GM18870 (cell line): Measurements from ENCODE around the gene AOAH.

Source experiments
- ATAC-seq: cut with Tn5 transposase; IDR thresholded peaks from one replicate; pipeline ENCODE4 v1.9.1; 2021; ENCODE audit warnings: moderate library complexity; ENCODE audit not compliant: unreplicated experiment

The AOAH gene

DNA sequence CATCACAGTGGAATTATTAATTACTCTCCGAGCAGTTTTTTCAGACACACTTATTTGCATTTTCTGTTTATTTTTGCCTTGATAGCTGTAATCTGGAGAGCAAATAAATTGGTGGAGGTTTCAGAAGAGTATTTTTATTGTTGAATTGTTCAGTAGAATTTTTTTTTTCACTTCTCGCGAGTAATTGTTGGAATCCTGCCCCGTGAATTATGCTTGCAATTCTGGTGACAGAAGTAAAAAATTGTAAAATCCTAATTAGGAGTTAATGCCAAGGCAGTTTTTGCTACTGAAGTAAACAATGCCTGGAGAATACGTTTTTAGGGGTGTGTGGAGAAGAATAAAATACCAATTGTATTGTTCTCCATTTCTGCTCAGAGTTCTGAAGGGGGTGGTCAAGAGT is 88.2 kb downstream of the AOAH start:
- no peak for ATAC-seq

DNA sequence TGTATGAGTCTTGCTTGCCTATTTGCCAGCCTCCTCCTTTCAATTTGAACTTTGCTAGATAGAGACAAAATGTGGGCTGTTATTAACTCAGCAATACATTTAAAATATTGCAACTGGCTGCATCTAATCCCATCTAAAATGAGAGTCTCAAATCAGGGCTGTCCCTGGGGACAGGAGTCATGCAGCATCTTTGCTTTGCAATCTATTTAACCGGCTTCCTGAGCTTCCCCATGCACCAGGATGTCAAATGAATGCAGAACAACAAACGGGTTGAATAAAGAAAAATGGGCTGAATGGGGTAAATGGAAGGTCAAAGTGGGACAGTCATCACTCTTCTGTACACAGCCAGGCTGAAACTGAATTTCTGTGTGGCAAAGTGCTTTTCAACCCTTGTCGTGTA is 89.2 kb downstream of the AOAH start:
- ATAC-seq = no peak

- ATAC-seq = no peak
Measured at GRCh38 chr7:36633377-36633776, 90.9 kb downstream of the AOAH start.

DNA sequence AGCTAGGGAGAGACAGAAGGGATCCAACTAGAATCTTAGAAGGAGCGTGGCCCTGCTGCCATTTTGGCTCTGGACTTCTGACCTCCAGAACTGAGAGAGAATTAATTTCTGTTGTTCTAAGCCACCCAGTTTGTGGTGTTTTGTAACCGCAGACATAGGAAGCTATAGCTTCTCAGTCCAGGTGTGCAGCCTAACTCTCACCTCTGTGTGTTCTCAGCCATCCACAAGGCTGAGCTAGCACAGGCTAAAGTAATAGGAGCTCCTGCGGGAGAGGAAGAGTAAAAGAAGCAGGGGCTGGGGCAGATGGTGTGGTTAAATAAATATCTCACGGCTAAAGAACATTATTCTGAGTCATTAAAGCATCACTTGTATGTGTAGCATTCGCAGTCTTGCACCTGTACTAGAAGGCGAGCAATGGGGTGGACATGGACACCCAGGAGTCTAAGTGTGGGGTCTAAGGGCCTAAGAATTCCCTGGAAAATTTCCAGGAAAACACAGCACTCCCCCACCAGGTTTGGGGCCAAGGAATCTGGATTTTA is 94.1 kb downstream of the AOAH start:
- ATAC-seq = no peak

DNA sequence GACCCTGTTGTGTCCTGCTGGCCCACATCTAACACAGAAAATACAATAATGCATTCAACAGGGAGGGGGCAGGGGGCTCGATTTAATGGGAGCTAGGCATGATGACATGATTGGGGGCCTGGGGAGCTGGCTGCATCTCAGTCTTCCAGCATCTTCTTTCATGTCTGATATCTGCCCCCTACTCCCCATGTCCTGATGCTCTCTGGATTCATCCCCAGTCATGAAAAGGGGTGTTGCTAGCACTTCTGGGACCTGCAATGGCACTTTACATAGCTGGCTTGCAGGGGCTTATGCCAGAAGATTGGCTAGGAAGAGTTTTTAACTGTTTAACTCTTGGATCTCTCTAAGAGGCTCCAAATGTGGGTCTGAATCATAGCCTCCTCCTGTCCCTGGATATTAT is 94.9 kb downstream of the AOAH start:
- ATAC-seq = no peak

DNA sequence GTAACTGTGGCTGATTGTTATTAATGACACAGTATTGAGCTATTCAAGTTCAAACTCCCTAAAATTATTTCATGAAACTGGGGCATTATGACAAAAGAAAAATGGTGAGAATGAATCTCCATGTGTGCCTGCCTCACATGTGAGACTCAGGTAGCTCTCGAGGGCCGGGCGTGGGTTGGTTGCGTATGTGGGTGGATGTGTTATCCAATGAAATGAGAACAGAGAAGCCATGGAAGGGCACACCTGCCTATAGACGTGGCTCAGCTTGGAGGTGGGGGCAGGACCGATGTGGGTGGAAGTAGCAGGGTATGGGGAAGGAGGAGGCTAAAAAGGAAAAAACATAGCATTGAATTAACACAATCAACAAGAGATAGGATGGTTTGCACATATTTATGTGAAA is 96.5 kb downstream of the AOAH start:
- ATAC-seq = no peak

- no peak for ATAC-seq
Measured at GRCh38 chr7:36626111-36626510, 98.2 kb downstream of the AOAH start.

DNA sequence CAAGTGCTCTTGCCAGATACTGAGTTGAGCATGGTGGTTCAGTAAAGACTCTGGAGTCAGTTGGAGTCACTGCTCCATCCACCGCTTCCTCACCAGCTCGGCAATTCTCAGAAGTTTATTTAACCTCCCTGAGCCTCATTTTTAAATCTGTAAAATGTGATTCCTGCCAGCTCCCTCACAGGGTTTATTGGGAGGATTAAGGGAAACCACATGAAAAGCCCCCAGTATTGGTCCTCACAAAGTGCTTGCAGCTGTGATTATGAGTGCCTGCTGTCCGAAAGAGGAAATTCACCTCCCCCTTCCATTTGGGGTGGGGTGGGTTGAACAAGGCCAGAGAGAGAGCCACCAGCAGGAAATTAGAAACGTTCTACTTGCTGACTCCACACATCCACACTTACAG is 99.0 kb downstream of the AOAH start:
- ATAC-seq = no peak

GRCh38 chr7:36623247-36623646 is 101.0 kb downstream of the AOAH start:
- no peak for ATAC-seq

GRCh38 chr7:36621396-36621795 is 102.9 kb downstream of the AOAH start:
- ATAC-seq = no peak

GRCh38 chr7:36620166-36620708 is 104.1 kb downstream of the AOAH start:
- ATAC-seq = no peak

DNA sequence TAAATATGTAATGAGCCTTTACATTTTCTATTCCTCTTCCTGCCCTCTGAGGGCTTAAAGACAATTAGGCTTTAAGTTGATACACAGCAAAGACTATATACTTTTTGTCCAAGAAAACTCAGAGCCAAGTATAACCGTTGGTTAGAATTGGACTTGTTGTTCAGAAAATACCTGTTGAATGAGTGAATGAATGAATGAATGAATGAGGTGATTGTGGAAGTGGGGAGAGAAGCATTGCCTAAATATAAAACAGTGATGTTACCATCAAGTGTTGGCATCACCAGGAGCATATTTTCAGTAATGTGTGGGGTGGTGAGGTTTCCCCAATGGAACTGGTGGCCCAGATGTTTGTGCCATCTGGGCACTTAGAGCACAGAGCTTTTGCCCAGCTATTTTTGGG is 106.9 kb downstream of the AOAH start:
- no peak for ATAC-seq

- ATAC-seq = no peak
Measured at GRCh38 chr7:36615852-36616540, 108.3 kb downstream of the AOAH start.

DNA sequence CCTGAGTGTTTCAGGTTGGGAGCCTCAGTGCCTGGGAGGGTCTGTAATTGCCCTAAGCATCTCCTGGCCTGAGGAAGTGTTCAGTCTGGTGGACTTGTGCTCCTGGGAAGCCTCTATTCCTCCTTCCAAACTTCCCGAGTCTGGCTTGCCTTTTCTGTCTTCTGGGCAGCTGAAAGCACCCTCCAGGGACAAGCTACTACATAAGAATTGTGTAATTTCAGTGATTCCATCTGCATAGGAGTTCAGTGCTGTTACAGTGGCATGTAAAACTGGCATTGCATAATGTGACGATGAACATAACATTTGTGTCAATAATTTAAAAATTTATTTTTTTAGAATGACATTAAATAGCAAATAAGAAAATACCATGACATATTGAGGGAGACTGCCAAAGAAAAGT is 109.3 kb downstream of the AOAH start:
- ATAC-seq = no peak

DNA sequence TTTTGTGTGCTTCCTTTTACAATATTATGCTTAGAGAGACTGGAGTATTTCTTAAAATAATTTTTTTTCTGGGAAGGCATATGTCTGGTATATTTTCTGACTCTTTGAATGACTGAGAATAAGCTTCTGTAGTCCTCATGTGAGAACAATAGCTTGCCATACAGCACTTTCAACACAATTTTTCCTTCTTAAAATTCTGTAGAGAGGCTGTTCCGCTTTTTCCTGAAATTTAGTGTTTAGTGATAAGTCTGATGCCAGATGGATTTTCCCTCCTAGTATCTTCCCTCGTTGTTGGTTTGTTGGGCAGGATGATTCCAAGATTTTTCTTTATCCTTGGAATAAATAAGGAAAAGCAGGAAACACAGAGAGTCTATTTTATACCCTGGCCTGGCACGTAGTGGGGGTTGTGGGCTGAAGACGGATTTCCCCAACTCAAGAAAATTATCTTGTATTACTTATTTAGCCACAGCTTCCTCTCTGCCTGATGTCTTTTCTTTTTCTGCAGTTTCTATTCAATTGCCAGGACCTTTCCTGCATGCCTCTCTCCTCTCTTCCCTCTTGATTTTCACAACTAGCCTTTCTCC is 111.2 kb downstream of the AOAH start:
- ATAC-seq = no peak

GRCh38 chr7:36611703-36612102 is 112.6 kb downstream of the AOAH start:
- no peak for ATAC-seq

DNA sequence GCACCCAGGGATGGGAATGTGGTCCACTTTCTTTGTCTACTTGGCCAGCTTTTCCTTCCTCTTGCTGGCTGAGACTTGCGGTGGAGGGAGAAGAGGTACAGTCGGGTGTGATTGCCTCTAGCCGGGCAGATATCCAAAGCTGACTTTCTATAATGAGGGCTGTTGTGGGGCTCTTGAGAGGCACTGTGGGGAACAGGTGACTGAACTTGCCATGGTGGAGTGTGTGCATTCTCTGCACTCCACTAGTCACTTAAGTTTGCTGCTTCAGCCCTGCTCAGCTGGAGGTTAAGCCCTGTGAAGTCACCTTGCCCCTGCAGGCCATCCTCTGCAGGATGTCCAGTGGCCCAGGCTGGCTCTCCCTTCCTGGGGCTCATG is 116.6 kb downstream of the AOAH start:
- no peak for ATAC-seq

DNA sequence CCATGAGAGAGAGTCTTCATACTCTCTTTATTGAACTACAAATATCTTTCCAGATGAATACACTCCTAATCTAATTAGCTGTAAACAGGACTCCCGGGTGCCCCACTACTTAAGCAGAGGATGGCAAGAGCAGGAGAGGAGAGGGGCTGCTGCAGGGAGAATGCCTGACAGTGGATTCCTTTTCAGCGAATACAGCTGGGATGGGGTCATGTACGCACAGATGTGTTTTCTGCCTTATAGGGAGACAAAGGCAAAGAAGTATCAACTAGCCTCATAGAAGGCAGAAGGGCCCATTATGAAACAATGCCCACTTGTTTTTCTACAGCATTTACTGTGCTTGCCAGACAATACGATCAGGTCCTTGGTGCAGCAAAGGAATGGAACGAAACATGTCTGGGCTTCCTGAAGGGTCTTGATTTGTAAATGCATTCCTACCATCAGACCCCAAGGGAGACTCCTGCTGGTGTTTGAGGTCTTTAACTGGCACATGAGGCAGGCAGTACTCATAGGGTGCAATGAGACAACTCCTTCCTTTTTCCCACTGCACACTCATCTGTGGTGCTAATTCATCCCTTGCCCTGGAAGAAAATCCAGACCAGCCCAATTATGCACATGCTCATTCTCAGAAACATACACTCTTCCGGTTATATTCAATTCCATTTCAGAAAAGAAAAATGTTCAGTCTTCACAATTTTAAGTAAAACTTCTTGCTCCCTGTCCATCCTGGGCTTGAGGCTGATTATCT is 117.1 kb downstream of the AOAH start:
- ATAC-seq = no peak

GRCh38 chr7:36606153-36606975 is 117.9 kb downstream of the AOAH start:
- ATAC-seq = no peak

- no peak for ATAC-seq
Measured at GRCh38 chr7:36605261-36606051, 118.8 kb downstream of the AOAH start.
